ENCODE data around the gene CDCA4.
A peak's percentile ranks its signal among the peaks of the same experiment; 100 is the strongest.

CDCA4 gene

GRCh38 chr14:105013150-105013785 is 7.6 kb downstream of the CDCA4 start:
- peaks cover 30% of the 10 kb centered on the region for H3K79me2 ChIP-seq (ENCODE audit: control insufficient read depth, insufficient read depth, low read length, poor library complexity)

GRCh38 chr14:105012171-105012985 is 8.5 kb downstream of the CDCA4 start:
- Histone ChIP-seq H2AK5ac (ENCODE audit: low read length) (no peak overlapping the region), H3K14ac (ENCODE audit: low read length) (no peak overlapping the region), H3K27me3 (ENCODE audit: insufficient read depth, low read length) (no peaks in the 10 kb centered on the region), H3K27ac (ENCODE audit: low read depth, low read length) (no peak overlapping the region), H3K4me2 (ENCODE audit: low read length) (no peak overlapping the region), H2AFZ (ENCODE audit: insufficient read depth, low read length, poor library complexity) (no peak overlapping the region), H2BK5ac (ENCODE audit: low read depth, low read length, poor library complexity) (no peak overlapping the region), H3K9ac (ENCODE audit: low read length) (no peak overlapping the region), H4K8ac (ENCODE audit: low read depth, low read length) (no peak overlapping the region), H4K12ac (ENCODE audit: low read depth, low read length) (no peak overlapping the region), H3K4ac (ENCODE audit: low read depth, low read length) (peak overlapping the region; percentile 75), H2BK12ac (ENCODE audit: low read length) (no peak overlapping the region), H3K4me3 (ENCODE audit: low read depth, low read length) (no peak overlapping the region), H3K23ac (ENCODE audit: low read length) (no peak overlapping the region), H4K91ac (ENCODE audit: low read depth, low read length) (no peak overlapping the region), H3K79me1 (ENCODE audit: low read length) (no peaks in the 10 kb centered on the region), H3K9me3 (ENCODE audit: insufficient read depth, low read depth, low read length) (no peaks in the 10 kb centered on the region), H2BK120ac (ENCODE audit: insufficient read depth, low read length, poor library complexity) (no peak overlapping the region), H3K36me3 (ENCODE audit: control insufficient read depth in 1 of 2, insufficient read depth in 2 of 2, low read length in 2 of 2) (peaks cover 39% of the 10 kb centered on the region in 2 experiments), H3K79me2 (ENCODE audit: control insufficient read depth, insufficient read depth, low read length, poor library complexity) (peaks cover 30% of the 10 kb centered on the region), H3K18ac (ENCODE audit: low read length) (no peak overlapping the region), H3K4me1 (ENCODE audit: control insufficient read depth in 1 of 2, insufficient read depth in 2 of 2, low read length in 2 of 2) (peaks cover 4 to 6% of the 10 kb centered on the region in 2 experiments)
- DNase-seq, result no peak
- 100% methylated on average over 1 of the region's 23 CpGs for WGBS (ENCODE audit: extremely low coverage, insufficient coverage, insufficient read length)

More at GRCh38 chr14:105013150-105013785, 7.6 kb downstream of the CDCA4 start:
- H3K9ac ChIP-seq (ENCODE audit: low read length), result no peak overlapping the region
- no peak overlapping the region for H3K4me2 ChIP-seq (ENCODE audit: low read length)
- H3K23ac ChIP-seq (ENCODE audit: low read length), result no peak overlapping the region
- no peak overlapping the region for H3K14ac ChIP-seq (ENCODE audit: low read length)
- H3K79me1 ChIP-seq (ENCODE audit: low read length), result no peaks in the 10 kb centered on the region
- no peak overlapping the region for H2AFZ ChIP-seq (ENCODE audit: insufficient read depth, low read length, poor library complexity)
- no peaks in the 10 kb centered on the region for H3K9me3 ChIP-seq (ENCODE audit: insufficient read depth, low read depth, low read length)
- no peak overlapping the region for H2BK5ac ChIP-seq (ENCODE audit: low read depth, low read length, poor library complexity)
- H3K27me3 ChIP-seq (ENCODE audit: insufficient read depth, low read length), result no peaks in the 10 kb centered on the region
- no peak overlapping the region for H4K8ac ChIP-seq (ENCODE audit: low read depth, low read length)
- H2AK5ac ChIP-seq (ENCODE audit: low read length), result no peak overlapping the region
- H3K18ac ChIP-seq (ENCODE audit: low read length), result no peak overlapping the region
- H3K4ac ChIP-seq (ENCODE audit: low read depth, low read length), result peak overlapping the region; percentile 60
- H3K4me1 ChIP-seq (ENCODE audit: control insufficient read depth in 1 of 2, insufficient read depth in 2 of 2, low read length in 2 of 2), result peaks cover 4 to 6% of the 10 kb centered on the region in 2 experiments
- no peak overlapping the region for H4K12ac ChIP-seq (ENCODE audit: low read depth, low read length)
- no peak overlapping the region for H3K27ac ChIP-seq (ENCODE audit: low read depth, low read length)
- H3K36me3 ChIP-seq (ENCODE audit: control insufficient read depth in 1 of 2, insufficient read depth in 2 of 2, low read length in 2 of 2), result peaks cover 31% of the 10 kb centered on the region in 2 experiments
- DNase-seq, result no peak
- no peak overlapping the region for H4K91ac ChIP-seq (ENCODE audit: low read depth, low read length)
- H2BK120ac ChIP-seq (ENCODE audit: insufficient read depth, low read length, poor library complexity), result no peak overlapping the region
- no CpG with 5 or more reads among the region's 8 CpGs for WGBS (ENCODE audit: extremely low coverage, insufficient coverage, insufficient read length)
- no peak overlapping the region for H2BK12ac ChIP-seq (ENCODE audit: low read length)
- H3K4me3 ChIP-seq (ENCODE audit: low read depth, low read length), result no peak overlapping the region

GRCh38 chr14:105011312-105011990 is 9.4 kb downstream of the CDCA4 start:
- H3K79me2 ChIP-seq (ENCODE audit: control insufficient read depth, insufficient read depth, low read length, poor library complexity), result peaks cover 27% of the 10 kb centered on the region
- no peak overlapping the region for H2BK12ac ChIP-seq (ENCODE audit: low read length)
- no peak overlapping the region for H3K4ac ChIP-seq (ENCODE audit: low read depth, low read length)
- no peak overlapping the region for H4K12ac ChIP-seq (ENCODE audit: low read depth, low read length)
- no peak overlapping the region for H2AFZ ChIP-seq (ENCODE audit: insufficient read depth, low read length, poor library complexity)
- H3K4me3 ChIP-seq (ENCODE audit: low read depth, low read length), result no peak overlapping the region
- H3K23ac ChIP-seq (ENCODE audit: low read length), result no peak overlapping the region
- H2BK5ac ChIP-seq (ENCODE audit: low read depth, low read length, poor library complexity), result no peak overlapping the region
- no peak overlapping the region for H3K18ac ChIP-seq (ENCODE audit: low read length)
- H2AK5ac ChIP-seq (ENCODE audit: low read length), result no peak overlapping the region
- no peak overlapping the region for H4K91ac ChIP-seq (ENCODE audit: low read depth, low read length)
- no peak overlapping the region for H3K14ac ChIP-seq (ENCODE audit: low read length)
- no peaks in the 10 kb centered on the region for H3K79me1 ChIP-seq (ENCODE audit: low read length)
- no peak for DNase-seq
- H2BK120ac ChIP-seq (ENCODE audit: insufficient read depth, low read length, poor library complexity), result no peak overlapping the region
- H3K27me3 ChIP-seq (ENCODE audit: insufficient read depth, low read length), result no peaks in the 10 kb centered on the region
- WGBS (ENCODE audit: extremely low coverage, insufficient coverage, insufficient read length), result no CpG with 5 or more reads among the region's 29 CpGs
- no peaks in the 10 kb centered on the region for H3K9me3 ChIP-seq (ENCODE audit: insufficient read depth, low read depth, low read length)
- peaks cover 4 to 5% of the 10 kb centered on the region in 2 experiments for H3K4me1 ChIP-seq (ENCODE audit: control insufficient read depth in 1 of 2, insufficient read depth in 2 of 2, low read length in 2 of 2)
- H3K9ac ChIP-seq (ENCODE audit: low read length), result no peak overlapping the region
- no peak overlapping the region for H3K4me2 ChIP-seq (ENCODE audit: low read length)
- H3K27ac ChIP-seq (ENCODE audit: low read depth, low read length), result no peak overlapping the region
- H3K36me3 ChIP-seq (ENCODE audit: control insufficient read depth in 1 of 2, insufficient read depth in 2 of 2, low read length in 2 of 2), result peaks cover 45 to 47% of the 10 kb centered on the region in 2 experiments
- no peak overlapping the region for H4K8ac ChIP-seq (ENCODE audit: low read depth, low read length)

DNA sequence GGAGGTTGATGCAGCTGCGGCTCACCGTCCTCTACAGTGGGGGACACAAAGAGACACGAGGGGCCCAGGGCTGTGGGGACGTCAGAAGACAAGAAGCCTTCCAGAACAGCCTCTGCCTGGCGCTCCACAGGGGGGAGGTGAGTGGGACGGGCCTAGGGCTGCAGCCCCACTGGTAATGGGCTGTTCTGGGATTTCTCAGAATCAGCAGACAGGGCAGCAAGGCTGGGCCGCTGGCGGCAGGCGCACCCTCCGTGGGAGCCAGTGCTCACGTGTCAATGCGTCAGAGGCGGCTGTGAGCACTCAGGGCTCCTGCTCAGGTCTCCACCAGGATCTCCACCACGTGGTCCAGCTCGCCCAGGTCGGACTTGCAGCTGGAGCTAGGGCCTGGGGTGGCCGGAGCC is 10.0 kb downstream of the CDCA4 start:
- Histone ChIP-seq H3K4me2 (ENCODE audit: low read length) (no peak overlapping the region), H3K27ac (ENCODE audit: low read depth, low read length) (no peak overlapping the region), H2BK120ac (ENCODE audit: insufficient read depth, low read length, poor library complexity) (no peak overlapping the region), H2BK5ac (ENCODE audit: low read depth, low read length, poor library complexity) (no peak overlapping the region), H3K23ac (ENCODE audit: low read length) (no peak overlapping the region), H3K79me2 (ENCODE audit: control insufficient read depth, insufficient read depth, low read length, poor library complexity) (peaks cover 22% of the 10 kb centered on the region), H3K27me3 (ENCODE audit: insufficient read depth, low read length) (no peaks in the 10 kb centered on the region), H4K8ac (ENCODE audit: low read depth, low read length) (no peak overlapping the region), H3K4ac (ENCODE audit: low read depth, low read length) (no peak overlapping the region), H3K9ac (ENCODE audit: low read length) (no peak overlapping the region), H2BK12ac (ENCODE audit: low read length) (no peak overlapping the region), H2AK5ac (ENCODE audit: low read length) (no peak overlapping the region), H3K4me1 (ENCODE audit: control insufficient read depth in 1 of 2, insufficient read depth in 2 of 2, low read length in 2 of 2) (peaks cover 3 to 4% of the 10 kb centered on the region in 2 experiments), H4K91ac (ENCODE audit: low read depth, low read length) (no peak overlapping the region), H2AFZ (ENCODE audit: insufficient read depth, low read length, poor library complexity) (no peak overlapping the region), H3K14ac (ENCODE audit: low read length) (no peak overlapping the region), H3K18ac (ENCODE audit: low read length) (peak overlapping the region; percentile 6), H3K79me1 (ENCODE audit: low read length) (no peaks in the 10 kb centered on the region), H4K12ac (ENCODE audit: low read depth, low read length) (no peak overlapping the region), H3K36me3 (ENCODE audit: control insufficient read depth in 1 of 2, insufficient read depth in 2 of 2, low read length in 2 of 2) (peaks cover 45 to 48% of the 10 kb centered on the region in 2 experiments), H3K9me3 (ENCODE audit: insufficient read depth, low read depth, low read length) (no peaks in the 10 kb centered on the region), H3K4me3 (ENCODE audit: low read depth, low read length) (peak overlapping the region; percentile 30)
- no peak for DNase-seq
- no CpG with 5 or more reads among the region's 17 CpGs for WGBS (ENCODE audit: extremely low coverage, insufficient coverage, insufficient read length)

Data from trophoblast cell (in vitro differentiated cells and primary cell).